Measurements from ENCODE around the gene UBE2D1.

GRCh38 chr10:58341947-58342346 is 7.1 kb downstream of the UBE2D1 start:
- TF ChIP-seq POLR2A (IDR thresholded peaks at IDR 0.05) = no peak
- TF ChIP-seq CTCF (IDR thresholded peaks at IDR 0.05) = no peak
- no peak for TF ChIP-seq POLR2AphosphoS5 (IDR thresholded peaks at IDR 0.05)

All from upper lobe of left lung (tissue), 4 donors.